GM04504 (cell line): ENCODE results near the gene POTEG.
"Not testable (repeated sequence)": the region's sequence is repeated elsewhere in the genome, so short reads cannot be mapped to it uniquely, and the experiment has no call there.

Experiments
- DNase-seq: peaks from one replicate; pipeline ENCODE4 v3.0.0-alpha.2; 2012; ENCODE audit warnings: low read depth

POTEG gene

DNA sequence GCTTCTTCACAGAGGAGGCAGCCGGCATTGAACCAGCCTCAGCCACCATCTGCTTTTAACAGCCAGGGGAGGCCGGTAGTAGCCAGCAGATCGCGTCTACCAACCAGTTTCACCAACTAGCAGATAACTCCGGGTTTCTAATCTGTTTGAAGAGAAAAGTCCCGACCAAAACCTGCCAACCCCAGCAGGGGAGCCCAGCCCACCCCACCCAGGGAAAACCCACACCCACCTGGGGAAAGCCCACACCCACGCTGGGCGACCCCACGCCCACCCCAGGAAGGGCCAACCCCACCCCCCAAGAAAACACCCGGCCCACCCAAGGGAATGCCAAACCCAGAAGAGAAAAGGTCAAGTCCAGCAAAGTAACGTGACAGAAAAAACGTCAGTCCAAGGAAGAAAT, at the start of gene POTEG:
TSS of gene POTEG (minus strand) at position 101 of the 400 bp plus-strand sequence. CDS start at position 49, 52 bp downstream.
- DNase-seq: not testable (repeated sequence)

DNA sequence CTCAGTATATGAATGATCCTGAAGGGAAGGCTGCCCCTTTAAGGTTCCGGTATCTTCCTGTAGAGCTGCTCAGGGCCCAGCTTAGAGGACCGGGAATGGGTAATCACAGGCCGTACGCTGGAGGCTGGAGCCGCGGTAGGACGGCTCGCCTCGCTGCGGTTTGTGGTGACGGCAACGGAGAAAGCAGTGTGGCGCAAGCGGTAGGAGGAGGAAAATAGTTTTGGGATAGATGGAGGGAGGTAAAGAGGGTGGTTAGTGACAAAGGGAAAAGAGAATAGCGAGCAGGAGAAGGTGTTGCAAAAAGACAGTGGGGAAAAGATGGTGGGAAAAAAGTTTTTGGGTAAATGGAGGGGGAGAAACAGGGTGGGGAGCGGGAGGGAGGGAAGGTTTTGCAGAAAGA, 48.0 kb upstream of the POTEG start:
- not testable (repeated sequence) for DNase-seq

DNA sequence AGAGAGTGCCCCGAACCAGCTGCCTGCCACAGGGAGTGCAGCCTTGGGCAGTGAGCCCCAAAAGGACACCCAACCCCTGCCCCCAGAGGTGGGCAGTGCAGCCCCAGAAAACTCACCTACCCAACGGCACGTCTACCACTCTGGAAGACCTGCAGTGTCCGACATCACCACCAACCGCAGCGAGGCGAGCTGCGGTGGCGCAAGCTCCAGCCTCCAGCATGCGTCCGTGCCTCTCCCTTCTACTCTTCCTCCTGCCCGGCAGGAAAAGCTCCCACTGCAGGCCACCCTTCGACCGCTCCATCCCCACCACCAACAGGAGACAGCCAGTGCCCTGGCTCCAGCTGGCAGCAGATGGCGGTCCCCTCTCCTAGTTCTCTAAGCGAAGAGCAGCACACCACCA, 47.3 kb upstream of the POTEG start:
- not testable (repeated sequence) for DNase-seq

DNA sequence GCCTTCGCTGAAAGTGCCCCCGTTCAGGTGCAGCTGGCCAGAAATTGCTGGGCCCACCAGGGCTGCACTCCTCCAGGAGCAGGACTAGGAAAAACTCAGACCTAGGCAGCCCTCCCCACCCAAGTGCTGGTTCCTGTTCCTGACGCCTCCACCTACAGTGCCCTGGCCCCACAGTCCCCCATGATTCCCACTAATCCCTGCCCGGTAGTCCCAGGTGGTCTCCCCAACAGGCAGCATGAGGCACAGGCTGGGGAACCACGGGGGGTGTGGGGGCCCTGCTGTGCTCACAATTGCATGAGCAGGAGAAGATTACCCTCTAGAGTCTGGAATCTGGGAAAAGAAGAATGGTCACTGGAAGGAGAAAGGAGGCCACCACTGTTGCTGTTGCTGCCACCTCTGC, 46.4 kb upstream of the POTEG start:
- not testable (repeated sequence) for DNase-seq

DNA sequence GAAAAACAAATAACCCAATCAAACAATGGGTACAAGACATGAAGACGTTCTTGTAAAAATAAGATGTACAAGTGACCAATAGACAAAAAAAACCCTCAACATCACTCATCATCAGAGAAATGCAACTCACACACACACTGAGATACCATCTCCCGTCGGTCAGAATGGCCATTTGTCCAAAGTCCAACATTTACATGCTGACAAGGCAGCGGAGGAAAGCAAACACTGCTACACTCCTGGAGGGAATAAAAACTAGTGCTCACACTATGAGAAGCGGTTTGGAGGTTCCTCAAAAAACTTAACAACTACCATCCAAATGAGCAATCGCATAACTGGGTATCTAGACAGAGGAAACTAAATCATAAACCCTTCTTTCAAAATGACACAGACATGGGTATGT, 11.6 kb upstream of the POTEG start:
- DNase-seq: not testable (repeated sequence)

DNA sequence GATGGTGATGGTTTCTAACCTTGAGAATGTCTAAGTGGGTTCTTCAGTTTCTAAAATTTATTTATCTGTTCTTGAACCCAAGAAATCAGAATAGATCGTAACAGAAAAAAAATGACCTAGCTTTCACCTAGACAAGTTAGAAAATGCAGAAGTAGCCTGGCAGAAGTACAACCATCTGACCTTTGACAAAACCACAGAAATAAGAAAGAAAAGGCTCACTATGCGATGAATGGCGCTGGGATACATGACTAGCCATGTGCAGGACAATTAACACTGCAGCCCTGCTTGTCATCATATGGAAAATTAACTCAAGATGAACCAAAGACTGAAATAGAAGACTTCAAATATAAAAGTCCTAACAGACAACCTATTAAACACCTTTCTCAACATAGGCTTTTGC, 5.7 kb upstream of the POTEG start:
- not testable (repeated sequence) for DNase-seq

DNA sequence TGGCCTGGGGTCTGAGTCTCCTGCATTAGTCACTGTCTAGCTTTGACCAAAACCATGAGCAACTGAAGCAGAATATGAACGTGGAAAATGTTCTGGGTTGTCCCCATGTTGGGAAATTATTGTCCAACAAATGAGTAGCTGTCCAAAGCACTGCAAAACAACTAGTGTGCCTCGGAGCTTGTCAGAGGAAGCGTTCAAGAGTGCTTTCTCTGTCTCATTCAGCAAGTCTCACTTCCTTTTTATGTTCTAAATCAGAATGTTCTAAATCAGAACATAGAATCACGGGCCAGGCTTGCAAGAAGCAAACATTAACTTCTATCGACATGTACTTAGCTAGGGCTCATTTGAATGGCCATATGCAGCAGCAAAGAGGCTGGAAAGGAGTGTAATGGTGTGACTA, 5.1 kb upstream of the POTEG start:
- DNase-seq: not testable (repeated sequence)

DNA sequence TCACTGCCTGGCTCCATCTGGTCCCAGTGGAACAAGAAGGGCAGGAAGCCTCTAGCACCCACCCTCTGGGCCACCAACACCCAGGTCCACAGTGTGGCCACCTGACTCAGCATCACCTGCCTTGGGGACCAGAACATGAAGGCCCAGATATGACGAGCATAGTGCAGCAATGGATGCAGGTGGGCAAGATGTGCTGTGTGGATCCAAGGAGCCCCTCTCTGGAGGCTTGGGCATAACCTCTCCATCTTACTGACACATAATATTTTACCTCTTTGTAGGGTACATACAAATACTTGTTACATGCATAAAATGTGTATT, 2.9 kb upstream of the POTEG start:
- DNase-seq: not testable (repeated sequence)

DNA sequence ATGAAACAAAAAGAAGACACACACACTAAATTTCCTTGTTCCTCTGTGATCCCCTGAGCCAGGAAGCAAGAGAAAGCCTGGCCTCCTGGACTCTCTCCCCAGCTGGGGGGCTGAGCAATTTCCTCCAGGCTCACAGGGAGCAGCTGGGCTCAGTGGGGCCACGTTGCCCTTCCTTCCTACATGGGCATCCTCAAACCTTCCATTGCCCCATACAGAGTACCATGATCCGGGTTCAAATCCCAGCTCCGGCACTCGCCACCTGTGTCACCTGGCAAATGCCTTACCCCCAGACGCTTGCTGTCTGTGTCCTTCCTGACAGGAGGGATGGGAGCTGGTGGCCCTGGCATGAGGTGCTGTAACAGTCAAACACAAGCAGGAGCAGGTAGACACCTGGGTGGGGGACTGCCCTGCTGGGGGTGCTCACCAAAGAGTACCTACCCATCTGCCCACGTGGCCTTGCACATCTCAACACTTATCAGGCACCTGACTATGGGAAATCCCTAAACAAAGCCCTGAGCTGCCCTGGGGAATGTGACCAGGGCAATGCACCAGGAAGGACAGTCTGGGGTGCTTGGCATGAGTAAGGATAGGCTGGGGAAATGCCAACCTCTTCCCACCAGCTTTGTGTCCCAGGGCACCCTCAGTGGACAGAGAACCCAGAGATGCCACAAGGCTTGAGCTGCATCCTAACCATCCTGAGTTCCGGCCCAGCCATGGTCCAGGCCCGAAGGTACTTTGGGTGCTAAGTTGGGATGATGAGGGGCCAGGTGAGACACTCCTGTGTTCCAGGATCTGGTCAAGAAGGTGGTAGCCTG, 2.4 kb upstream of the POTEG start:
- not testable (repeated sequence) for DNase-seq

DNA sequence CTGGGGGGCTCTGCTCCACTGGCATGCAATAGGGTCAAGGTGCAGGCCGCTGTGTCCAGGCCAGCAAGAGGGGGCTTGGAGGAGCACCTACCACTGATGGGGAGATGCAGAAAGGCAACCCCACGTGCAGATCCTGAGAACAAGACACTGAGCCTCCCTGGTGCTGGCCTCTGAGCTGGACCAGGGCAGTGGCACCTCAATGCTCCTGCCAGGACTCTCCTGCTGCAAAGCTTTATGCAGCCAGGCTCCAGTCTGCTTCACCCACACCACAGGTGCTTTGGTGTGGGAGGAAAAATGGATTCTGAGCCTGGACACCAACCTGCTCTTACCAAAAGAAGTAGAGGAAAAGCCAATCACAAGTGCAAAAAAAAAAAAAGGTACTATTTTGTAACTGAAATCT, 1.7 kb upstream of the POTEG start:
- not testable (repeated sequence) for DNase-seq

DNA sequence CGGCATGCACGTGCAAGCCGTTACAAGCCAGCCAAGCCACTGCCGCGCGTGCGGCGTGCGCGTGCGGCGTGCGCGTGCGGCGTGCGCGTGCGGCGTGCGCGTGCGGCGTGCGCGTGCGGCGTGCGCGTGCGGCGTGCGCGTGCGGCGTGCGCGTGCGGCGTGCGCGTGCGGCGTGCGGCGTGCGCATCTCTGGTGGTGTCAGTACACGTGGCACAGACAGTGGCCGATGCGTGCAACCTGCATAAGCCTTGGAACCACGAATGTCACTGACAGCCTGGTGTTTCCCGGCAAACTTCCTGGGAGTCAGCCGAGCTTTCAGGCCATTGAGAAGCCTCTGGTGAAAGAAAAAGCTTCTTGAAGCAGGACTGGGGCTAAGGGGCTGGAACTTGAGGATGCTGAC, 750 bp upstream of the POTEG start:
- DNase-seq: not testable (repeated sequence)

DNA sequence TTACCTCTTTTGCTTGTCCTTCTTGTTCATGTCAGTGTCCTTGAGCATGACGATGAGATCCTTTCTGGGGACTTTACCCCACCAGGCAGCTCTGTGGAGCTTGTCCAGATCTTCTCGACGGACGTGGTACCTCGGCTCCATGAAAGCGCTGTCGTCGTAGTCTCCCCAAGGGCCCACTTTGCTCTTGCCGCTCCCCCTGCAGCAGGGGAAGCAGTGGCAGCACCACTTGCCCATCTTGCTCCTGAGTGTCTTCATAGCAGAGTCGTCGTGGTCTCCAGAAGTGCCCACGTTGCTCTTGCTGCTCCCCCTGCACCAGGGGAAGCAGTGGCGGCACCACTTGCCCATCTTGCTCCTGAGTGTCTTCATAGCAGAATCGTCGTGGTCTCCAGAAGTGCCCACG, 376 bp downstream of the POTEG start:
- not testable (repeated sequence) for DNase-seq

DNA sequence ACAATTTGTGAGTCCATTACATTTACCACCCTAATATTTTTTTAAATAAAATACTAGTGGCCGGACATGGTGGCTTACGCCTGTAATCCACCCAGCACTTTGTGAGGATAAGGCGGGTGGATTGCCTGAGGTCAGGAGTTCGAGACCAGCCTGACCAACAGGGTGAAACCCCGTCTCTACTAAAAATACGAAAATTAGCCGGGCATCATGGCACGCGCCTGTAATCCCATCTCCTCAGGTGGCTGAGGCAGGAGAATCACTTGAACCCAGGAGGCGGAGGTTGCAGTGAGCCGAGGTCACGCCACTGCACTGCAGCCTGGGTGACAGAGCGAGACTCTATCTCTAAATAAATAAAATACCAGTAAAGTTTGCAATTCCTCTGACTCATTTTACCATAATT, 25.6 kb downstream of the POTEG start:
- not testable (repeated sequence) for DNase-seq

DNA sequence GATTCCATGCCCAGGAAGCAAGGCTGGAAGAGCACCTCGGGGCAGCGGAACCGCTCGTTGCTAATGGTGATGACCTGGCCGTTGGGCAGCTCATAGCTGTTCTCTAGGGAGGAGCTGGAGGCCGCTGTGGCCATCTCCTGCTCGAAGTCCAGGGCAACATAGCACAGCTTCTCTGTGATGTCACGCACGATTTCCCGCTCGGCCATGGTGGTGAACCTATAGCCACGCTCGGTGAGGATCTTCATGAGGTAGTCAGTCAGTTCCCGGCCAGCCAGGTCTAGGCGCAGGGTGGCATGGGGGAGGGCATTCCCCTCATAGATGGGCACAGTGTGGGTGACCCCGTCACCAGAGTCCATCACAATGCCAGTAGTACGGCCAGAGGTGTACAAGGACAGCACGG, 32.0 kb downstream of the POTEG start:
- DNase-seq: not testable (repeated sequence)

DNA sequence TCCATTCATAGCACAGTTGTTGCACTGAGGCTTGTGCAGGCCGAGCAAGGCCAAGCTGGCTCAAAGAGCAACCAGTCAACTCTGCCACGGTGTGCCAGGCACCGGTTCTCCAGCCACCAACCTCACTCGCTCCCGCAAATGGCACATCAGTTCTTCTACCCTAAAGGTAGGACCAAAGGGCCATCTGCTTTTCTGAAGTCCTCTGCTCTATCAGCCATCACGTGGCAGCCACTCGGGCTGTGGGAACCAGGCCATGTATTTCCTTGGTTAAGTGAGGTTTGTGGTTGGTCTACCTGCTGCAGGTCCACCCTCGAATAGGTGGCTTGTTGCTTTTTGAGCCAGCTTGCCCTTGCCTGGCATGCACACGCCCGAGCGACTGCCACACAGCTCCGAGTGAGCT, 39.4 kb downstream of the POTEG start:
- DNase-seq: not testable (repeated sequence)

DNA sequence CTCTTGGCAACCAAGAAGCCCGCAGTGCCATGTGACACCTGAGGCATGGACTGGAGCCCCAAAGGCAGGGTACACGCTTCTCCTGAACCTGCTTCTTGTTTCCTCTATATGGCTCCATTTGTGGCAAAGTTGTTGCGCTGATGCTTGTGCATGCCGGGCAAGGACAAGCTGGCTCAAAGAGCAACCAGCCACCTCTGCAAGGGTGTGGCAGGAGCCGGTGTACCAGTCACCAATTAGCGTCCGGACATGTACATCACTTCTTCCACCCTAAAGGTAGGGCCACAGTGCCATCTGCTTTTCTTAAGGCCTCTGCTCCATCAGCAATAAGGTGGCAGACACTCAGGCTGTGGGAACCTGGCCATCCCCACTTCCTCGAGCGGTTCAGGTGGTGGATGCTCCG, 43.9 kb downstream of the POTEG start:
- DNase-seq: not testable (repeated sequence)

DNA sequence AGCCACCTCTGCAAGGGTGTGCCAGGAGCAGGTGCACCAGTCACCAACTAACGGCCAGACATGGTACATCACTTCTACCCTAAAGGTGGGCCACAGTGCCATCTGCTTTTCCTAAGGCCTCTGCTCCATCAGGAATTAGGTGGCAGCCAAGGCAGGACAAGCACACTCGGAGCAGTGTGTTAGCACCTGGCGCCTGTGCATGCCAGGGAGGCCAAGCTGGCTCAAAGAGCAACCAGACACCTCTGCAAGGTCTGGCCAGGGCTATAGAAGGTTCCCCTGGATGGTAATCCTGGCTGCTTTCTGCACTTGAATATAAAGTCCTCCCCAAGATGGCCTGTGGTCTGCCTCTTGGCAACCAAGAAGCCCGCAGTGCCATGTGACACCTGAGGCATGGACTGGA, 45.4 kb downstream of the POTEG start:
- DNase-seq: not testable (repeated sequence)

DNA sequence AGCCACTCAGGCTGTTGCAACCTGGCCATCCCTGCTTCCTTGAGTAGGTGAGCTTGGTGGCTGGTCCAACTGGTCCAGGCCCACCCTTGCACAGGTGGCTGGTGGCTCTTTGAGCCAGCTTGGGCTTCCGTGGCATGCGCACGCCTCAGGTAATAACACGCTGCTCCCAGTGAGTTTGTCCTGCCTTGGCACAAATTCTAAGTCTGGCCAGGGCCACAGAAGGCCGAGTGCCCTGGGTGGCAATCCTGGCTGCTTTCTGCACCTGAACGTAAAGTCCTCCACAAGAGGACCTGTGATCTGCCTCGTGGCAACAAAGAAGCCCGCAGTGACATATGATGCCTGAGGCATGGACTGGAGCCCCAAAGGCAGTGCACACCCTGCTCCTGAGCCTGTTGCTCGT, 47.1 kb downstream of the POTEG start:
- DNase-seq: not testable (repeated sequence)

DNA sequence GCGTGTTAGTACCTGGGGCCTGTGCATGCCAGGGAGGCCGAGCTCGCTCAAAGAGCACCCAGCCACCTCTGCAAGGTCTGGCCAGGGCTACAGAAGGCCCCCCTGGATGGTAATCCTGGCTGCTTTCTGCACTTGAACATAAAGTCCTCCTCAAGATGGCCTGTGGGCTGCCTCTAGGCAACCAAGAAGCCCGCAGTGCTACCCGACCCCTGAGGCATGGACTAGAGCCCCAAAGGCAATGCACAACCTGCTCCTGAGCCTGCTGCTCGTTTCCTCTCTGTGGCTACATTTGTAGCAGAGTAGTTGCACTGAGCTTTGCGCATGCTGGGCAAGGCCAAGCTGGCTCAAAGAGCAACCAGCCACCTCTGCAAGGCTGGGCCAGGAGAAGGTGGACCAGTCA, 47.8 kb downstream of the POTEG start:
- not testable (repeated sequence) for DNase-seq

DNA sequence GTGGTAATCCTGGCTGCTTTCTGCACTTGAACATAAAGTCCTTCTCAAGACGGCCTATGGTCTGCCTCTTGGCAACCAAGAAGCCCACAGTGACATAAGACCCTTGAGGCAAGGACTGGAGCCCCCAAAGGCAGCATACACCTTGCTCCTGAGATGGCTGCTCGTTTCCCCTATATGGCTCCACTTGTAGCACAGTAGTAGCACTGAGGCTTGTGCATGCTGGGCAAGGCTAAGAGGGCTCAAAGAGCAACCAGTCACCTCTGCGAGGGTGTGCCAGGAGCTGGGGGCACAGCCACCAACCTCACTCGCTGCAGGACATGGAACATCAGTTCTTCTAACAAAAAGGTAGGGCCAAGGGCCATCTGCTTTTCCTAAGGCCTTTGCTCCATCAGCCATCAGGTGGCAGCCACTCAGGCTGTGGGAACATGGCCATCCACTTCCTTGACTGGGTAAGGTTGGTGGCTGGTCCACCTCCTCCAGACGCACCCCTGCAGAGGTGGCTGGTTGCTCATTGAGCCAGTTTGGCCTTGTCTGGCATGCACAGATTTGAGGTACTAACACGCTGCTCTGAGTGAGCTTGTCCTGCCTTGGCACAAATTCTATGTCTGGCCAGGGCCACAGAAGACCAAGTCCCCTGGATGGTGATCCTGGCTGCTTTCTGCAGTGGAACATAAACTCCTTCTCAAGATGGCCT, 49.9 kb downstream of the POTEG start:
- DNase-seq: not testable (repeated sequence)

DNA sequence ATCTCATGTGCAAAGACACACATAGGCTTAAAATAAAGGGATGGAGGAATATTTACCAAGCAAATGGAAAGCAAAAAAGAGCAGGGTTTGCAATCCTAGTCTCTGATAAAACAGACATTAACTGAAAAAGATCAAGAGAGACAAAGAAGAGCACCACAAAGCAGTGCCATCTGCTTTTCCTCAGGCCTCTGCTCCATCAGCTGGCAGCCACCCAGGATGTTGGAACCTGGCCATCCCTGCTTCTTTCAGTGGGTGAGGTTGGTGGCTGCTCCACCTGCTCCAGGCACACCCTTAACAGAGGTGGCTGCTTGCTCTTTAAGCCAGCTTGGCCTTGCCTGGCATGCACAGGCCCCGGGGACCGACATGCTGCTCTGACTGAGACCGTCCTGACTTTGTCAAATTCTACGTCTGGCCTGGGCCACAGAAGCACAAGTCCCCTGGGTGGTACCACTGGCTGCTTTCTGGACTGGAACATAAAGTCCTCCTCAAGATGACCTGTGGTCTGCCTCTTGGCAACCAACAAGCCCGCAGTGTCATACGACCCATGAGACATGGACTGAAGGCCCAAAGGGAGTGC, 51.0 kb downstream of the POTEG start:
- DNase-seq: not testable (repeated sequence)

DNA sequence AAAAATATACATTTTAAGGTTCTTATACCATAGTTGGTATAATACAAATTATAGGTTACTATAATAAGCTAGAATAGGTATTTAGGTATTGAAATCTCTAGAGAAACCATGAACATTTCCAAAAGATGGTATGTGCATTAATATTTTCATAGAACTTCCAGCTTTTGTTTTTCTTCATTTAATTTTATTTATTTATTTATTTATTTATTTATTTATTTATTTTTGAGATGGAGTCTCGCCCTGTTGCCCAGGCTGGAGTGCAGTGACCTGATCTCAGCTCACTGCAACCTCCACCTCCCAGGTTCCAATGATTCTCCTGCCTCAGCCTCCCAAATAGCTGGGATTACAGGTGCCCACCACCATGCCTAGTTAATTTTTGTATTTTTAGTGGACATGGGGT, 54.0 kb downstream of the POTEG start:
- not testable (repeated sequence) for DNase-seq

DNA sequence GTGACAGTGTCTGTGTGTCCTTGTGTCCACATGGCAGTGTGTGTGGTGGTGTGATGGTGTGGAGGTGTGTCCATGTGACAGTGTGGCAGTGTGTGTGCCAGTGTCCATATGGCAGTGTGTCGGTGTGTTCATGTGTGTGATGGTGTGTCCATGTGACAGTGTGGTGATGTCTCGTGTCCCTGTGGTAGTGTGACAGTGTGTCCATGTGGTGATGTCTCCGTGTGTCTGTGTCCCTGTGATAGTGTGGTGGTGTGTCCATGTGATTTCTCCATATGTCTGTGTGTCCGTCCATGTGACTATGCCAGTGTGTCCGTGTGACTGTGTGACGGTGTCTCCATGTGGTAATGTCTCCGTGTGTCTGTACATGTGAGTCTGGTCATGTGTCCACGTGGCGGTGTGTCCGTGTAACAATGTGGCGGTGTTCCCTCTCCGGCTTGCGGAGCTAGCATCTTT, 59.7 kb downstream of the POTEG start:
- DNase-seq: not testable (repeated sequence)
